Activated CD8-positive, alpha-beta T cell treated with anti-CD3 and anti-CD28 coated beads for 36 hours (primary cell): Measurements from ENCODE around the gene MN1. TPM values are rescaled to one million over a fixed set of nuclear protein-coding genes. Genes with fewer than 3 reads are reported as not detected.

ENCODE experiments used
- ATAC-seq: fragments of 200-7000 bp; cut with Tn5 transposase; one replicate; pipeline ENCODE4 v1.10.0; 2021; ENCODE audit warnings: mild to moderate bottlenecking, moderate library complexity
- CTCF ChIA-PET: fragments of 350-600 bp; sonication (Branson Sonifier 250); formaldehyde crosslinking; loops from one replicate; lab custom pipeline; 2021; ENCODE audit warnings: antibody characterized with exemption; lab: Charles Lee
- POLR2A ChIA-PET: fragments of 350-600 bp; sonication (Branson Sonifier 250); formaldehyde crosslinking; loops from one replicate; lab custom pipeline; 2021; ENCODE audit warnings: antibody characterized with exemption; lab: Charles Lee
- DNase-seq: peaks from one replicate; pipeline ENCODE4 v3.0.0-alpha.2; 2020
- H3K27ac Mint-ChIP-seq: one replicate; pipeline ENCODE4 v1.8.0; 2021; ENCODE audit warnings: mild to moderate bottlenecking, mixed read lengths
- H3K27me3 Mint-ChIP-seq: one replicate; pipeline ENCODE4 v1.8.0; 2021; ENCODE audit warnings: mixed read lengths
- H3K36me3 Mint-ChIP-seq: one replicate; pipeline ENCODE4 v1.8.0; 2021; ENCODE audit warnings: low read depth, mixed read lengths
- H3K4me1 Mint-ChIP-seq: one replicate; pipeline ENCODE4 v1.8.0; 2021; ENCODE audit warnings: low read depth, mixed read lengths
- H3K4me3 Mint-ChIP-seq: one replicate; pipeline ENCODE4 v1.8.0; 2021; ENCODE audit warnings: mild to moderate bottlenecking, moderate library complexity, mixed read lengths
- H3K9me3 Mint-ChIP-seq: one replicate; pipeline ENCODE4 v1.8.0; 2021; ENCODE audit warnings: mixed read lengths
- CTCF ChIP-seq: fragments of 200-600 bp; IDR thresholded peaks from one replicate; pipeline ENCODE4 v1.8.0; 2022; ENCODE audit warnings: antibody characterized with exemption, mild to moderate bottlenecking
- intact Hi-C: fragments of 100-400 bp; cut with micrococcal nuclease; formaldehyde crosslinking; loops from one replicate; pipeline ENCODE4 v1.10.0; 2022
- total RNA-seq, 2 experiments: library from RNA; stranded (reverse); gene quantifications; one replicate each; pipeline ENCODE4 v1.2.3, GENCODE V29; 2021

MN1 gene
- total RNA-seq, 2 experiments from 2014 or later: 0.11 to 0.16 TPM

GRCh38 chr22:27775087-27775698, 26.4 kb downstream of the MN1 start:
- TF ChIP-seq CTCF: no peak
- POLR2A ChIA-PET: no interaction called here
- DNase-seq: no peak
- CTCF ChIA-PET: no interaction called here
- no peaks in the 10 kb centered on the region for H3K4me1 Mint-ChIP-seq
- H3K27me3 Mint-ChIP-seq: peaks cover 7% of the 10 kb centered on the region
- ATAC-seq: no peak
- no peak overlapping the region for H3K27ac Mint-ChIP-seq
- no peaks in the 10 kb centered on the region for H3K36me3 Mint-ChIP-seq
- H3K4me3 Mint-ChIP-seq: no peak overlapping the region
- no peaks in the 10 kb centered on the region for H3K9me3 Mint-ChIP-seq
- intact Hi-C loops: no loop called here

GRCh38 chr22:27774200-27774599, 27.4 kb downstream of the MN1 start:
- DNase-seq (no peak), ATAC-seq (no peak)
- CTCF ChIA-PET: no interaction called here
- POLR2A ChIA-PET: no interaction called here
- intact Hi-C loops: no loop called here
- no peaks in the 10 kb centered on the region for H3K9me3 Mint-ChIP-seq
- H3K4me1 Mint-ChIP-seq: no peaks in the 10 kb centered on the region
- H3K27me3 Mint-ChIP-seq: peaks cover 7% of the 10 kb centered on the region
- H3K4me3 Mint-ChIP-seq: no peak overlapping the region
- no peak for TF ChIP-seq CTCF
- no peak overlapping the region for H3K27ac Mint-ChIP-seq
- no peaks in the 10 kb centered on the region for H3K36me3 Mint-ChIP-seq

GRCh38 chr22:27772984-27773498, 28.5 kb downstream of the MN1 start:
- Mint-ChIP-seq H3K9me3 (no peaks in the 10 kb centered on the region), H3K27me3 (peaks cover 7% of the 10 kb centered on the region), H3K4me1 (no peaks in the 10 kb centered on the region), H3K4me3 (no peak overlapping the region), H3K36me3 (no peaks in the 10 kb centered on the region), H3K27ac (no peak overlapping the region)
- ATAC-seq (no peak), DNase-seq (no peak)
- CTCF ChIA-PET: no interaction called here
- POLR2A ChIA-PET: no interaction called here
- no peak for TF ChIP-seq CTCF
- intact Hi-C loops: no loop called here

- DNase-seq (no peak), ATAC-seq (no peak)
- intact Hi-C loops: no loop called here
- peaks cover 7% of the 10 kb centered on the region for H3K27me3 Mint-ChIP-seq
- H3K27ac Mint-ChIP-seq: no peak overlapping the region
- TF ChIP-seq CTCF: no peak
- ChIA-PET CTCF (no interaction called here), POLR2A (no interaction called here)
- no peaks in the 10 kb centered on the region for H3K9me3 Mint-ChIP-seq
- H3K4me3 Mint-ChIP-seq: no peak overlapping the region
- no peaks in the 10 kb centered on the region for H3K4me1 Mint-ChIP-seq
- no peaks in the 10 kb centered on the region for H3K36me3 Mint-ChIP-seq
These were observed 29.2 kb downstream of the MN1 start for GRCh38 chr22:27772081-27772983.

- Mint-ChIP-seq H3K9me3 (no peaks in the 10 kb centered on the region), H3K4me3 (no peak overlapping the region), H3K27me3 (peaks cover 6% of the 10 kb centered on the region), H3K4me1 (no peaks in the 10 kb centered on the region), H3K36me3 (no peaks in the 10 kb centered on the region), H3K27ac (no peak overlapping the region)
- intact Hi-C loops: no loop called here
- CTCF ChIA-PET: no interaction called here
- POLR2A ChIA-PET: no interaction called here
- DNase-seq (no peak), ATAC-seq (no peak)
- TF ChIP-seq CTCF: no peak
These were observed 29.9 kb downstream of the MN1 start for GRCh38 chr22:27771637-27772036.
